Right forelimb (tissue), 1 donor: ENCODE results near the gene SLC35A4.
"Not testable (repeated sequence)": the region's sequence is repeated elsewhere in the genome, so short reads cannot be mapped to it uniquely, and the experiment has no call there.

Experiments used
- DNase-seq: peaks from one replicate; pipeline ENCODE4 v3.0.0-alpha.2; 2018

Gene SLC35A4

DNA sequence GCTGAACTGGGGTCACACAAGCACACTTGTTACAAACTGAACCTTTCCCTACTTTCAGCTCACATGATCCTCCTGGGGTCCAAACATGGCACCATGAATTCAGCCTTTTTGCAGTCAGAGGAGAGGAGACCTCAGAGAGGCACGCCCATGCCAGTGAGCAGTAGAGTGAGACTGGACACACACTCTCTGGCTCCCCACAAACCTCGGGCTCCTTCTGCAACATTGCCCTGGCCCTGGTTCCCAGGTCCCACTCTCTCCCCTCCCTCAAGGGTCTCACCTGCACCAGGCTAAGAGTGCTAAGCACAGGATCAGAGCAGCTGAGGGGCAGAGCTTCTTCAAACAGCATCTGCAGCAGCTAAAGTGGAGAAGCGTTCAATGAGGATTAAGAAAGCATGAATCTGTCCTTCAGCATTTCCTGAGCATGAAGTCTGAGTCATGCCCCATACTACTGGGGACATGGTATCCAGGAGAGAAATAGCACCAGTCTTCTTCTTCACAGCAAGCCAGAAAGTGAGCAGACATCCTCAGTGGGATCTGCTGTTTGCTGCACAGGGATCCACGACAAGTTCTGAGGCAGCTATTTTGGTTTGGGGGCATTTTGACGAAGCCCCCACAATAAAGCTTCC is 27.2 kb downstream of the SLC35A4 start:
- no peak for DNase-seq

DNA sequence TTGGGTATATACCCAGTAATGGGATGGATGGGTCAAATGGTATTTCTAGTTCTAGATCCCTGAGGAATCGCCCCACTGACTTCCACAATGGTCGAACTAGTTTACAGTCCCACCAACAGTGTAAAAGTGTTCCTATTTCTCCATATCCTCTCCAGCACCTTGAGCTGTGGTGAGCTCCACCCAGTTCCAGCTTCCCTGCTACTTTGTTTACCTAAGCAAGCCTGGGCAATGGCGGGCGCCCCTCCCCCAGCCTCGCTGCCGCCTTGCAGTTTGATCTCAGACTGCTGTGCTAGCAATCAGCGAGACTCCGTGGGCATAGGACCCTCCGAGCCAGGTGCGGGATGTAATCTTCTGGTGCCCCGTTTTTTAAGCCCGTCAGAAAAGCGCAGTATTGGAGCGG is 28.4 kb downstream of the SLC35A4 start:
- DNase-seq = not testable (repeated sequence)

DNA sequence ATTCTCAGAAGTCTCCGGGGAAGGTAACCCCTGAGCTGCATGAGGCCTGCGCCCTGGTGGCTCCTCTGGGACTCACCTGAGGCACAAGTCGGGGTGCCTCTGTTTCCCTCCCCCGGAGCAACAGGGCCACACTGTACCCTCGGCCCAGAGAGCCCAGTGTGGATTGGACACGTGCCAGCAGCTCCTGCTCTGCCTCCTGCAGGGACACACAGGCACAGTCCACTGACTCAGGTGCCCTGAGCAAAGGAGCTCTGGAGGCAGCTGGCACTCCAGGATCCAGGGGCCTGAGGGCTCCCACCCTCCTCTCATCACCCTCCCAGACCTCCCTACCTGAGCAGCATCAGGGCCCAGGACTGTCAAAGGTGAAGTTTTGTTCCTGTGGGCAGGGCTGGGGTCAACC is 29.5 kb downstream of the SLC35A4 start:
- no peak for DNase-seq

GRCh38 chr5:140595538-140596300 is 31.1 kb downstream of the SLC35A4 start:
- DNase-seq = no peak

DNA sequence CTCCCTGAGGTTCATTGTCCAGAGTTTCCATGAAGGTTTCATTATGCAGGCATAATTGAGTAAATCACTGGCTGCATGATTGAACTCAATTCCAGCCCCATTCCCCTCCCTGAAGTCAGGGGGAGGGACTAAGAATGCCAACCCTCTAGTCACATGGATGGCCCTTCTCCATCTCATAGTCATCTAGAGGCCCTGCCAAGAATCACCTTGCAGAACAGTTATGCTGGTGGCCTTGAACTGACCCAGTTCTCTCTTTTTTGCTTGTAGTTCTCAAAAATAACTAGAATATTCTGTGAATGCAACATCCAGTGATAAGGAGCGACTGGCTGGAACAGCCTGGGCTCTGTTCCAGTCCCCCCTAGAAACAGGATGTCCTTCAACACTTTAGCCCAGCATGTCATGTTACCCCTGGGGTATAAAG is 31.7 kb downstream of the SLC35A4 start:
- no peak for DNase-seq

DNA sequence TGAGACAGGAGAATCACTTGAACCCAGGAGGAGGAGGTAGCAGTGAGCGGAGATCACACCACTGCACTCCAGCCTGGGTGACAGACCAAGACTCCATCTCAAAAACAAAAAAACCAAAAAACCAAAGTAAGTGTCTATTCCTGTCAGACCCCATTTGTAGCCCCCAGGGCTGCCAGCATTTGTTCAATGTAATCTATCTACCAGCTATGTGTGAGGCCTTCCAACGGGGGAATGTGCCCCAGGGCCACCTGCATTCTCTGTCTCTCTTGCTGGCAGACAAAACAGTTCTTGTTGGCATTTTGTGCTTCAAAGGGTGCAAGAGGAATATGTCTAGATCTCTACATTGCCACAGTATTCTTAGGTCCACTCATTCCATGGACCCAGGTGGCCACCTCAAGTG is 34.2 kb downstream of the SLC35A4 start:
- DNase-seq = no peak

GRCh38 chr5:140600096-140600495 is 35.5 kb downstream of the SLC35A4 start:
- no peak for DNase-seq

GRCh38 chr5:140602147-140602546 is 37.5 kb downstream of the SLC35A4 start:
- no peak for DNase-seq

- not testable (repeated sequence) for DNase-seq
Observed at GRCh38 chr5:140603446-140603698, 38.7 kb downstream of the SLC35A4 start.

DNA sequence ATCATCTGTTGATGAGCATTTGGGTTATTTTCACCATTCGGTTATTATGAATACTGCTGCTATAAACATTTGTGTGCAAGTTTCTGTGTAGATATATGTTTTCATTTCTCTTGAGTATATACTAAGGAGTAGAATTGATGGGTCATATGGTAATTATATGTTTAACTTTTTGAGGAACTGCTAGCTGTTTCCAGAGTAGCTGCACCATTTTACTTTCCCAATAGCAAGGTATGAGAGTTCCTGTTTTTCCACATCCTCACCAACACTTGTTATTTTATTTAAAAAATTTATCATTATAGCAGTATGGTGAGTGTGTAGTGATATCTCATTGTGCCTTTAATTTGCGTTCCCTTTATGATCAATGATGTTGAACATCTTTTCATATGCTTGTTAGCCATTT is 39.1 kb downstream of the SLC35A4 start:
- no peak for DNase-seq

DNA sequence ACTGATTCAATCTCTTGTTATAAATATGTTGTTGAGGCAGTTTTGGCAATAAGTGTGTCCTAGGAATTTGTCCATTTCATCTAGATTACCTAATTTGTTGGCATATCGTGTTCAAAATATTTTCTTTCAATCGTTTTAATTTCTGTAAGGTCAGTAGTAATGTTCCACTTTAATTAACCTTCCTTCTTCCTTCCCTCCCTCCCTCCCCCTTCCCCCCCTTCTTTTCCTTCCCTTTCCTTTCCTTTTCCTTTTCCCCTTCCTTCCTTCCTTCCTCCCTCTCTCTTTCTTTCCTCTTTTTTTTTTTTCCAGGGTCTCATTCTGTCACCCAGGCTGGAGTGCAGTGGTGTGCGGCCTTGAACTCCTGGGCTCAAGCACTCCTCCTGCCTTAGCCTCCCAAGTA is 41.3 kb downstream of the SLC35A4 start:
- no peak for DNase-seq

GRCh38 chr5:140607031-140607430 is 42.4 kb downstream of the SLC35A4 start:
- DNase-seq = no peak

- DNase-seq = no peak
Observed at GRCh38 chr5:140608722-140609121, 44.1 kb downstream of the SLC35A4 start.

- no peak for DNase-seq
Observed at GRCh38 chr5:140609126-140609525, 44.5 kb downstream of the SLC35A4 start.

DNA sequence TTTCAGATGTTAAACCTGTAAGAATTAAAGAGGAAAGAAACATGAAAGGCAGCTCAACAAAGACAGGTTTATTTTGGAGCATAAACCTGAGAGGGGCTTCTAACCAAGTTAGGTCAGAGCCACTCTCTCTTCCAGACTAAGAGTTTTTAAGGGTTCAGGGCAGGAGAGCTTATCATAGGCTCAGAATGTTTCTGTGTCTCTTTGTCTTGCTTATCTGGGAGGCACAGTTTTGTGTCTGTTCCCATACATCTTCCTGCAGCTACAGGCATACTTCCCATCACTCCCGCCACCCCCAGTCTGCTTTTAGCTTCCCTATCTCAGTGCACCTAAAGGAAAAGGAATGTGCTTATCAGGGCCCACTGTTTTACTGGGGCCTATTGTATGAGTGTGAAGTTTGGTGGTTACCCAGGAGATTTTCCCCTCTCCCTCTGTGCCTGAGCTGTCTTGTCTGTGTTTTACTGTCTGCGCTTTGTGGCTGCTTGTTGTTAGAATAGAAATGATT is 46.4 kb downstream of the SLC35A4 start:
- no peak for DNase-seq
